M059J (cell line): ENCODE results near the gene LLGL1. TPM values are rescaled to one million over a fixed set of nuclear protein-coding genes. Genes with fewer than 3 reads are reported as not detected.

Source experiments
- DNase-seq: peaks from one replicate; pipeline ENCODE4 v3.0.0-alpha.2; 2012; ENCODE audit warnings: low read depth
- total RNA-seq: library from RNA; depleted of rRNA; stranded (reverse); fragments of >200 nt; shearing (Covaris generic); gene quantifications from 2 replicates; pipeline ENCODE4 v1.2.3, GENCODE V29; 2014; rRNA removed

Gene LLGL1
- 24.3 and 38.0 TPM in 2 replicates for total RNA-seq

DNA sequence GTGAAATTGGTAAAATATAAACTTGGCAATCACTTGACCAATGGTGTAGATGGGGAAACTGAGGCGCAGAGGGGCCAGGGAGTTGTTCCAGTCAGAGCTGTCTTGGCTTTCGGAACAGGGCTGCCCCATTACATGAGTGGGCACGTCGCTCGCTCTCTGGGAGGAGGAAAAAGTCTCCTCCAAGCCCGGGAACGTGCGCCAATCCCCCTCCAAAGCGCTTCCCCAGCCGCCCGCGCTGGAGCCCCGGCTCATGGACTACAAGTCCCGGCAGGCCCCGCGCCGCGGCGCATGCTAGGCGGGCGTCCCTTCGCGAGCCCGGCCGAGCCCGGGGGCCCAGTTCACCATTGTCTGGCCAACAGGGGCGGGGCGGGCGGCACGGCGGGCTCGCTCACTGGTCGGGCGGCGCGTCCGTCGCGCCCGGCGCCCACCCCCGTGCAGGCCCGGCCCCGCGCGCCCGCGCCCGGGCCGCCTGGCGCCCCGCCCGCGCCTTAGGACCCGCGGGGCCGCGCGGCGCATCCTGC lies at the start of gene LLGL1:
LLGL1 (plus strand) TSS at position 515 of the 521 bp plus-strand sequence. CDS start 48 bp downstream, outside the sequence.
- DNase-seq, result peak; percentile 92

DNA sequence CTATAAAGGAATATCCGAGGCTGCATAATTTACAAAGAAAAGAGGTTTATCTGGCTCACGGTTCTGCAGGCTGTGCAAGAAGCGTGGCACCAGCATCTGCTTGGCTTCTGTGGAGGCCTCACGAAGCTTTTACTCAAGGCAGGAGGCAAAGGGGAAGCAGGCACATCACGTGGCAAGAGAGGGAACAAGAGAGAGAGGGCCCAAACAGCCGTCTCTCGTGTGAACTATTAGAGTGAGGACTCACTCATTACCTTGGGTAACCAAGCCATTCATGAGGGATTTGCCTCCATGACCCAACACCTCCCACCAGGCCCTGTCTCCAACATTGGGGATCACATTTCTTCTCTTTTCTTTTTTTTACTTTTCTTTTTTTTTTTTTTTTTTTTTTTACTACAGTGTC lies 49.3 kb upstream of the LLGL1 start:
- no peak for DNase-seq

DNA sequence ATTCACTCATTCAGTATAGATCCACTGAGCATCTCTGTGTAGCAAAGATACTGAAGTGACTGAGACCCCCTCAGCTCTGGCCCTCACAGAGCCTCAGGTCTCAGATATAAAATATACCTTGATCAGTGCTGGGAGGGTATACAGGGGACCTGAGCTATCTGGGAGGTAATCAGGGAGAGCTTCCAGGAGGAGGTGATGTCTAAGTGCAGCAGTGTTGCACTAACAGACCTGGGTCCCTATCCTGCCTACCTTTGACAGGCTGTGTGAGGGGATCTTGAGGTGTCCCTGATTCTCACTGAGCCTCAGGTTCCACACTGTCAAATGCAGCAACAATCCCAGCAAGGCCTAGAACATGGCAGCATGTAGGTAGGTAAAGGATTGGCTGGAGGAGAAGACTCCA lies 48.3 kb upstream of the LLGL1 start:
- DNase-seq, result no peak

DNA sequence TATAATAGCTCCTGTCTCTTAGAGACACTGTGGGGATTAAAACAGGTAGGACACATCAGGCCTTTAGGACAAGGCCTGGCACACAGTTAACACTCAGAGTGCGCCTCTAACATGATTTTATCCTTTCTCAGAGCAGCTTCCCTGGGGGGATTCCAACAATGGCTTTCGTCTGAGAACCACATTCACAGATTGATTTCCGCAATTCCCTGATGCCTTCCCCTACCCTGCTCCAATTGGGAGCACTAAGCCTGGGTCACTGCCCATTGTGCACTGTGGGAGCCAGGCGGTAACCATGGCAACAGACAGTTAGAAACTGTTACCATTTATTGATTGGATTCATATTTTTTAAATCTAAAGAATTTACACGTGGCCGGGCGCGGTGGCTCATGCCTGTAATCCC lies 47.7 kb upstream of the LLGL1 start:
- DNase-seq, result no peak

DNA sequence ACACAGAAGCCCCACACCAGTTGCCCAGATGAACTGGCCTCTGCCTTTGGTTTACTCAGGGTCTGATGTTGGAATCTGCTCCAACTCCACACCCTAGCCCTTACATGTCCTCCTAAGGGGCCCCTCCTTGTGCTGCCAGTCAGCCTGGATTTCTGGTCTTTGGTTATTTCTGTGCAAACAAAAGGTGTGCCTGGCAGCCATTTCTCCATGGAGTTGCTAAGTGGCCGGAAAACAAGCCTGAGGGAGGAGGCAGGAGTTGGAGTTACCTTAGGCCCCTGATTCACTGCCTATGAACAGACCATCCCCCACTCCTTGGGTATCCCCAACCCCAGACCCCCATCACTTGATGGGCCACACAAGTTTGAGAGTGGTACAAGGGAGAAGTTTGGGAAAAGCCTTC lies 46.2 kb upstream of the LLGL1 start:
- DNase-seq, result no peak

DNA sequence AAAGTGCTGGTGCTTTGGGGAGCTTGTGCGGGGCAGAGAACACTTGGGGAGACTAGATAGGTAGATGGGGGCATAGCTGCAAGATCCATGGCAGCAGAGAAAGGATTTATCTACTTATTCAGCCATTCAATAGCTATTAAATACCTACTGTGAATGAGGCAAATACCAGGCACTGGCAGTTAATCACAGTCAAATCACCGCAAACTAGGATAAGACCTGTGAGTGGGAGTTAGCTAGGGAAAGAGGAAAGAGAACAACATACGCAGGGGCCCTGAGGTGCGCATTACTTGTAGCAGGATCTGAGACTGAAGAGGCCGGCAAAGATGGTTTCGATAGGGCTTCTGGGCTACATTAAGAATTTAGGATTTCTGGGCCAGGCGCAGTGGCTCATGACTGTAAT lies 45.6 kb upstream of the LLGL1 start:
- no peak for DNase-seq

DNA sequence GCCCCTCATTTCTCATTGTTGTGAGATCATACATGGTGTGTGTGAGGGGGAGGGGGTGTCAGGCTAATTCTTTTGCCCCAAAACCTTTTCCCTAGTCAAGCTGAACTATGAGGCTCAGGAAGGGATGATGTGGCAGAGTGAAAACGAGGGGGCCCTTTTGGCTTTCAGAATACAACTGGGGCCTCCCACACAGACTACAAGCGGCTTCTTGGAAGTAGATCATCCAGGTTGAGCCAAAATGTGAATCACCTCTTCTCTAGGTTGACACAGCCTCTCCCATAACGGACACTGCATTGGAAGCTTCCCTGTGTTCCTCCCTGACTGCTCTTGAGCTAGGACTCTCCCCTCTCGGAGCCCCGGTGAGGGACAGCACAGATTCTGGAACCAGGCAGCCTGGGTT lies 44.1 kb upstream of the LLGL1 start:
- DNase-seq, result peak; percentile 14

DNA sequence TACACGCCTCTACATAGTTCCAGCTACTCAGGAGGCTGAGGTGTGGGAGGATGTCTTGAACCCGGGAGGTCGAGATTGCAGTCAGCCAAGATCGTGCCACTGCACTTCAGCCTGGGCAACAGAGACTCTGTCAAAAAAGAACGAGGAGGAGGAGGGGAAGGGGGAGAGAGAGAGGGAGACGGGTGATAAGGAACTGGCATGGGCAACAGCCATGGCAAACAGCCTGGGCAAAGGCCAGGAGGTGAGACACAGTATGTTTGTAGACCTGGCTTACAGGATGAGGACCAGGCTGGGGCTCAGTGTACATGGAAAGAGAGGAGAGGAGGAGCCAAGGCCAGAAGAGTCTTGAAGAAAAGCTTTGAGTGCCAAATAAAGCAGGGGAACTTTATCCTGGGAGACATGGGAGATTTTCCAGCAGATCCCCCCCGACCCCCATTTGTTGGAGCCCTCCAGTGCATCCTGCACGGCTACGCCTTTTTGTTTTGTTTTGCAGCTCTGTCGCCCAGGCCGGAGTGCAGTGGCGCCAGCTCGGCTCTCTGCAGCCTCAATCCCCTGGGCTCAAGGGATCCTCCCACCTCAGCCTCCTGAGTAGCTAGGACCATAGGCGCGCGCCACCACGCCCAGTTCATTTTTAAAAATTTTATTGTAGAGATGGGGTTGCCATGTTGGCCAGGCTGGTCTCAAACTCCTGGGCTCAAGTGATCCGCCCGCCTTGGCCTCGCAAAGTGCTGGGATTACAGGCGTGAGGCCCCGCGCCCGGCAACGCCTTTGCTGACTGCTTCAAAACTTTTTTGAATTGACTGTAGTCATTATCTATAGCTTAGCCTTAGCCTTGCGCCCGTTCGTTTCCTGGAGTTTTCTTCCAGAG lies 43.1 kb upstream of the LLGL1 start:
- peak; percentile 19 for DNase-seq

DNA sequence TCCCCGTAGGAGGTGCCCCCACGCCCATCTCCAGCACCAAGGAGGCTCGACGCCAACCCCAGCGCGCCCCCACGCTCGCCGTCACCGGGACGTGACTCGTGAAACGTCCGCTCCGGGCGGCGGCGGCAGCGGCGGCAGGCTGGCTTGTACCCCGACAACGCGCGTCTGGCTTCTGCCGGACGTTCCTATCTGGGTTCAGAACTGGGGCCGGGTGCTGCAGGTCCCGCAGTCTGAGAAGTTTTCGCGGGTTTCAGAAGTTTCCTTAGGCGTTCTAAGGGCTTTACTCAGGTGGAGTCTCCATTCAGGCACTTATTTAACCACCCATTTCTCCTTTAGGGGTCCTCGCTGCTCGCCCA lies 42.5 kb upstream of the LLGL1 start:
- DNase-seq, result peak; percentile 76

DNA sequence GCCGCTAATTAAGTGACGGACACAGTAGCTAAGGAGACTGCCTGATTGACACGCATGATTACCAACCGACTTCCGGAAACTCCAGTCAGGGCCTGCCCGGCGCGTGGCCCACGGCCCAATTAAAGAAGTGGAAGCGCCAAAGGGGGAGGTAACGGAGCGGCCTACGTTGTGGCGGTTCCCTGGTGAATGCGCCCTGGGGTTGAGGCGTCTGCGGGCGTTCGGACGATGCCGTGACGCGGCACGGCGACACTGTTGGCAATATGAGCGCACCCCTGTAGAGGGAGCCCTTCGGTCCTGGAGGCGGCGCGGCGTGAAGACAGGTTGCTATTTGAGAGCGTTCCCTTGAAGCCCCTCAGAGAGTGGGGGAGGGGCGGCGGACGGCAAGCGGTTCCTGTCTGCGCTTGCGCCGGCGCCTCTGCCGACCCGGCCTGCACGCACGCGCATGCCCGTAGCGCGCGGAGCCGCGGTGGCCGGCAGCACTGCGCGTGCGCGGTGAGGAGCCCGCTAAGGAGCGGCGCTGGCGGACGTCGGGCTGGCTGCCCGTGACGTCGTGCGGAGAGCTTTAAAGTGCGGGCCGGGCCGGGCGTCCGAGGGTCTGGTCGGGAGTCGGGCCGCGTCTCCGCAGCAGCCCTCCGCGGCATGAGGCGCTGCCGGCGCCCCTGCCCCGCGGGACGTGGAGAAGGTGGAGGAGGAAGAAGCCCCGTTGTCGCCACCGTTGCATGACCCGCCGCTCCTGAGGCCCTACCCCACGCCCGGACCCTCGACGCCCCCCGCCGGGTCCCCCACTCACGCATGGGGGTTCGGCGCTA lies 41.9 kb upstream of the LLGL1 start, which contains the start of gene ALKBH5:
ALKBH5 (plus strand) TSS at position 495 of the 809 bp plus-strand sequence. CDS start 416 bp downstream, outside the sequence.
- peak; percentile 99 for DNase-seq

DNA sequence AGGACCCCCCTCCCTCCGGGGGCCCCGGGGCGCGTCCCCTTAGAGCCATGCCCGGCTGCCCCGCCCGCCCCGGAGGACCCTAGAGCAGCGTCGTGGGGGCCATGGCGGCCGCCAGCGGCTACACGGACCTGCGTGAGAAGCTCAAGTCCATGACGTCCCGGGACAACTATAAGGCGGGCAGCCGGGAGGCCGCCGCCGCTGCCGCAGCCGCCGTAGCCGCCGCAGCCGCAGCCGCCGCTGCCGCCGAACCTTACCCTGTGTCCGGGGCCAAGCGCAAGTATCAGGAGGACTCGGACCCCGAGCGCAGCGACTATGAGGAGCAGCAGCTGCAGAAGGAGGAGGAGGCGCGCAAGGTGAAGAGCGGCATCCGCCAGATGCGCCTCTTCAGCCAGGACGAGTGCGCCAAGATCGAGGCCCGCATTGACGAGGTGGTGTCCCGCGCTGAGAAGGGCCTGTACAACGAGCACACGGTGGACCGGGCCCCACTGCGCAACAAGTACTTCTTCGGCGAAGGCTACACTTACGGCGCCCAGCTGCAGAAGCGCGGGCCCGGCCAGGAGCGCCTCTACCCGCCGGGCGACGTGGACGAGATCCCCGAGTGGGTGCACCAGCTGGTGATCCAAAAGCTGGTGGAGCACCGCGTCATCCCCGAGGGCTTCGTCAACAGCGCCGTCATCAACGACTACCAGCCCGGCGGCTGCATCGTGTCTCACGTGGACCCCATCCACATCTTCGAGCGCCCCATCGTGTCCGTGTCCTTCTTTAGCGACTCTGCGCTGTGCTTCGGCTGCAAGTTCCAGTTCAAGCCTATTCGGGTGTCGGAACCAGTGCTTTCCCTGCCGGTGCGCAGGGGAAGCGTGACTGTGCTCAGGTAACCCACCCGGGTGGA lies 41.0 kb upstream of the LLGL1 start:
- DNase-seq, result peak; percentile 32

DNA sequence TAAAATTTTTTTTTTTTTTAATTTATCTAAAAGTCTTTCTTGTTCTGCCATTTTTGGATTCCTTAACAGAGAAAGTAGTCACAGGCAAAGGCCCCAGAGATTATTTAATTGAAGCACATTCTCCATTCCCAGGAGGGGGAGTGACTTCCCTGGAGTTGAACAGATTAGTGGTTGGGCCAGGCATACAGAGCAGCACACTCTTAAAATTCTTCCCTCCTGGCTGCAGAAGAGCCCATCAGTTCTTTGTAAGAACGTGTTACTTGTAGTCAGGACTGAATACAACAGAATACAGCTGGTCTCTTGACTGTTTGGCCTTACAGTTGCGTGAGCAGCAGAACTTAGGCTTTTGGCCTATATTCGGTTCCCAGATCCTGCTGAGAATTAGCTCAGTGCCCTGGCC lies 40.0 kb upstream of the LLGL1 start:
- peak; percentile 31 for DNase-seq

DNA sequence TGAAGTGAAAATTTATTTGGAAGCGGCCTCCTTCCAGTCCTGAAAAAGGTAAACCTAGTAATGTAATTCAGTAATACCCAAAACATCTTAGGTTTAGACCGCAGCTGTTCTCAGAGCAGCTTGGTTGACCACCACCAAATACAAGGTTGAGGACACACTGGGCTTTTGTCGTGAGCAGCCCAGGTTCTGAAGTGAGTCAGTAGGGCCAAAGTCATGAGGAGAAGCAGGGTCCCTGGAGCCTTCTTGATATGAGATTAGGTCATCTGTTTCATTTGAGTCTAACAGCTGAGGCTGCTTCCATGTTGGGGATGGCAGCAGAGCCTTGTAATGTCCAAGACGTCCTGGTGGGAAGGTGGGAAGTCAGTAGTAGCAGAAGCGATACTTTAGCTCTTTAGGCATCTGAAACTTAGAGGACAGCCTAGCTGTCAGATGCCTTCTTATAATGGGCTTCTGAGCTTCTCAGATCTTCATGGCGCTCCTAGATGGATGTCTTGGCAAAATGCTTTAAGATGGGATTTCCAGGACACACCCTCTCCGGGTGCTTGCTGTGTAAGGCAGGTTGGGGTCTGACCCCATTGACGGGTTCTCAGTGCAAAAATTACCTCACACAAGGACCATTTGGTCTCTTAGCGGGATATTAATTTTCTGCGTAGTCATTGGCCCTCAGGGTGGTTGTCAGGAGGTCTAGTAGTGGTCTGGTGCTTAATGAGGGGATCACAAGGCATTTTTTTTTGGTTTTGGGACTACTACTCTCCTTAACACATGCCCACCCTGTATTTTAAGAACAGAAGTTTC lies 39.4 kb upstream of the LLGL1 start:
- peak; percentile 44 for DNase-seq

DNA sequence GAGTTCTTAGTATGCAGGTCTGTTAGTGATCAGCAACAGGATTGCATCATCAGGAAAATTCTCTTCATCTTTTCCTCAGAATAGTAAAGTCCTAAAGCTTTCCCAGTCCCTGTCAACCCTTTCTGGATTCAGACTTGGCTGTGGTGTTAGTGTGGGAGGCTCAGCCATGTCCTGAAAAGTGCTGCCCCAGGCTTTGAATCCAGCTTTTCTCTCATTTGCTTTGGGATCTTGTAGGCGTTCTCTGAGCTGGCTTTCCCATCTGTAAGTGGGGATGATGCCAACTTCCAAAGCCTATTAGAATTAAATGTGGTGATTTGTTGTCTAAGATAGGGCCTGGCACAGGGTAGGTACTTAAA lies 38.8 kb upstream of the LLGL1 start:
- DNase-seq, result peak; percentile 33

DNA sequence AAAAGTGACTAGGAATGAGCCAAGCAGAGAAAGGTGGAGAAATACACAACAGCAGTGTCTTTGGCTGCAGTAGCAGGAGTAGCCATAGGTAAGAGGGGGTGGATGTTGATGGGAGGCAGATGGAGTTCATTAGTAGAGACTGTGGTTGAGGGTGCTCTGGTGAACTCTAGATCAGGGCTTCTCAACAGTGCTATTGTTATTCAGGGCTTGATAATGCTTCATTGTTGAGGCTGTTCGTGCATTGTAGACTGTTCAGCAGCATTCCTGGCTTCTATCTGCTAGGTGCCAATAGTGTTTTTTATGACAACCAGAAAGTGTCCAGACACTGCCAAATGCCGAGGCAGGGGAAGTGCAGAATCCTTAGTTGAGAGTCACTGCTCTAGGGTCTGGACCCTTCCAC lies 38.2 kb upstream of the LLGL1 start:
- peak; percentile 12 for DNase-seq

DNA sequence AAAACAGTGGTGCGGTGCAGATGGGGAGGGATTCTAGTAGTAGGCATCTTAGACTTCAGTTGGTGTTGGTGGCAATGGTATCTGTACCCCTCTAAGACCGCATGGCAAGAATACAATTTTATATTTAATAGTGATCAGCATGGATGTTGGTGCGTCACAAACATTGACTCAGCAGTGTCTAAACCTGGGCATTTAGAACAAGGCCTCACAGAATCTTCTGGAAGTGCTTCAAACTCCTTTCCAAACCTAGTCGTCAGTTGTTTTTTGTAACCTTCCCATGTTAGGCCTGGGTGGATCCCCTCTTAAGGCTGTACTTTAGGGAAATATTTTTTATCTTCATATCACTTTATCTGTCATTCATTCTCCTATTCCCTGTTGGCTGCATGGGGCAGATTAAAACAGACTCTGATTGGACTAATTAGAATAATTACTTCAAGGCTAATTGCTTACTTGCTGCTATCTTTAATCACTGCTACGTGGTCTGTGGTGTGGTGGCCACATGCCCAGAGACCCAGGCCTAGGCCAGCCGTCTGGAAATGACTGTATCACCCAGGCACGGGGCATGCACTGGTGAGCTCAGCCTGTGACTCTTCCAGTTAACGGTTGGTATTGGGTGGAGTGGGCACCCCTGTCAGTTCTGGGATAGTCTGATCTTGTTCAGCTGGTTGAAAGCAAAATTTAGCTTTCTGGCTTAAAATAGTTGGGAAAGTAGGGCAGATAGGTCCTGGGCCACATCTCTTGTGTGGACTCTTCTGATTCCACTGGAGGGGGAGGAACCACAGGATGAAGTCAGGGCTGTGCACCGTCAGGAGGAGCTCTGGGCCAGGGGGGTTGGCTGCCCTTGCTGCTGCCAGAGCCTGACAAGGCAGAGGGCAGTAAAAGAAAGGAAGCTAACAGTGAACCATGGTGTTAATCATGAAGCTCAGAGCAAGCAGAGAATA lies 37.3 kb upstream of the LLGL1 start:
- peak; percentile 70 for DNase-seq

DNA sequence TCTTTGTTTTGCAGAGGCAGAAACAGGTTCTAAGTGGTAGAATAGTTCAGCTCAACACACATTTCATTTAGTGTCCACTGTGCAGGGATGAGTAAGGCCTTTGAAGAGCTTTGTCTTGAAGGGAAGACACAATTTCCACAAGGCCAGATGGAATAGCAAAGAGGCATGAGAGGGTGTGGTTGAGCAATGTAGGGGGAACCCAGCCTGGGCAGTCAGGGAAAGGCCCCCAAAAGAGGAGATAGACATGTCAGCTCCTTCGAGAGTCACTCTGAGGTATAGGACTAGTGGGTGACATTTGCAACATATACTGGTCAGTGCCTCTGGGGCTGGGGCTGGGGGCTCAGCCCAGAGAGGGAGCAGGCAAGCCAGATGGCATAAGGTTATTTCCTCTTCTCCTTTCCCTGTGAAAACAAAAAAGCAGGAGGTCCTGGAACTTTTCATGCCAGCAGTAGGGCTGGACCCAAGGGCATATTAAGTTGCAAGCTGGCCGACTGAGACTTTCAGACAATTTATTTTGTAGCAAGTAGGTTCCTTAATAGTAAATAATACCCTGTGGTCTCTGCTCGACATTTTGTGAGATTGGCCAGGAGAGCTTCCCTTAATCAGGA lies 34.7 kb upstream of the LLGL1 start:
- no peak for DNase-seq

DNA sequence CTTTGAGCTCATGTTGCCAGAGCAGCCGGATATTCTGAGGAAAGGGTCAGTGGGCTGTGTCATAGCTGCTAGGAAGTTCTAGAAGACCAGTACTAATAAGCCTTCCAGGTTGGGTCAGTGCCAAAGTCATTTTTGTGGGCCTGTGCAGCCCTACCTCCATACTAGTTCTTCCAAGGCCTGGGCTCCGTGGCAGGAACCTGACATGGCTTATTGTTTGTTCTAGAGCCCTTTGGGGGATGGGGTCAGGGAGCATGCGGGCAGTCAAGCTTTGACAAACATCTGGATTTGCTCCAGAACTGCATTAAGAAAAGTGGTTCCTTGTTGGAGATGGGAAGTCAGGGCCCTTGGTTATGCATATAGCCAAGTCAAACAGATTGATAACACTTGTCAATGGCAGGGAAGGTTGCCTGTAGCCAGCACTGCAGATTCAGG lies 34.2 kb upstream of the LLGL1 start:
- DNase-seq, result no peak

DNA sequence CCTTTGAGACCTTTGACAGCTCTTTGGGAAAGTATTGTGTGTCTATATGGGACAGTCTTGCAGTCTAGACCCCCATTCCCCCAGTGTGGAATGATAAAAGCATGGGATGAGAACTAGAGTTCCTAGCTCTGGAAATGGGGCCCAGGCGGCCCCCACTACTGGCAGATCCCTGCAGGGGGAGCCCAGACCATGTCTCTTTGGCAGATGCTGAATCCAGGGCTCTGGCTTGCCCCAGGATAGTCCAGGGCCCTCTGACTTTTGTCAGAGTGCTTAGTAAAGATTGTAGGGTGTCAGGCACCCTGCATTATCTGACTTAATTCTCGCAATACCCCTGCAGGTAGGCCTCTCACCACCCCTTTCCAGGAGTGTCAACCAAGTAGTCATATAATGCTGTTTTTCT lies 33.5 kb upstream of the LLGL1 start:
- DNase-seq, result no peak
